ENCODE measurements around the gene EEFSEC. TPM values are rescaled to one million over a fixed set of nuclear protein-coding genes. Genes with fewer than 3 reads are reported as not detected.

EEFSEC gene
- total RNA-seq, 1 experiment from 2014 or later, result 9.6 TPM

GRCh38 chr3:128422762-128423524 lies 269.7 kb downstream of the EEFSEC start:
- Histone ChIP-seq H3K4me3 (ENCODE audit: low read length) (no peak overlapping the region), H3K4me2 (ENCODE audit: low read length) (no peak overlapping the region), H3K27ac (ENCODE audit: low read length) (no peak overlapping the region), H3K9me3 (ENCODE audit: low read length) (no peaks in the 10 kb centered on the region), H3K4me1 (ENCODE audit: insufficient read depth, low read length) (peaks cover 20% of the 10 kb centered on the region; the same call in 1 of the 2 replicates), H3K9ac (ENCODE audit: low read length) (no peak overlapping the region), H3K9me2 (replicated peaks; ENCODE audit: low read length) (no peaks in the 10 kb centered on the region), H3K27me3 (ENCODE audit: low read length) (no peaks in the 10 kb centered on the region), H3K36me3 (ENCODE audit: low read depth, low read length) (no peaks in the 10 kb centered on the region), H3F3A (ENCODE audit: low read length, unreplicated experiment) (no peaks in the 10 kb centered on the region), H2AFZ (ENCODE audit: low read length) (no peak overlapping the region), H3K79me2 (ENCODE audit: low read length) (no peaks in the 10 kb centered on the region), H4K20me1 (ENCODE audit: low read length) (no peaks in the 10 kb centered on the region)
- ChIA-PET CTCF (no interaction called here), POLR2A (ENCODE audit: unreplicated experiment) (no interaction called here)
- intact Hi-C loops (cut with micrococcal nuclease), result loop anchor here (10.0 kb wide), 1 partner anchor 118 kb away; no protein-coding TSS in a partner anchor
- BruUV-seq (replicated peaks), result no TSS peak
- TF ChIP-seq EZH2 (IDR thresholded peaks at IDR 0.05; ENCODE audit: low read length, unreplicated experiment), result no peak
- TF ChIP-seq, protein P1, sequence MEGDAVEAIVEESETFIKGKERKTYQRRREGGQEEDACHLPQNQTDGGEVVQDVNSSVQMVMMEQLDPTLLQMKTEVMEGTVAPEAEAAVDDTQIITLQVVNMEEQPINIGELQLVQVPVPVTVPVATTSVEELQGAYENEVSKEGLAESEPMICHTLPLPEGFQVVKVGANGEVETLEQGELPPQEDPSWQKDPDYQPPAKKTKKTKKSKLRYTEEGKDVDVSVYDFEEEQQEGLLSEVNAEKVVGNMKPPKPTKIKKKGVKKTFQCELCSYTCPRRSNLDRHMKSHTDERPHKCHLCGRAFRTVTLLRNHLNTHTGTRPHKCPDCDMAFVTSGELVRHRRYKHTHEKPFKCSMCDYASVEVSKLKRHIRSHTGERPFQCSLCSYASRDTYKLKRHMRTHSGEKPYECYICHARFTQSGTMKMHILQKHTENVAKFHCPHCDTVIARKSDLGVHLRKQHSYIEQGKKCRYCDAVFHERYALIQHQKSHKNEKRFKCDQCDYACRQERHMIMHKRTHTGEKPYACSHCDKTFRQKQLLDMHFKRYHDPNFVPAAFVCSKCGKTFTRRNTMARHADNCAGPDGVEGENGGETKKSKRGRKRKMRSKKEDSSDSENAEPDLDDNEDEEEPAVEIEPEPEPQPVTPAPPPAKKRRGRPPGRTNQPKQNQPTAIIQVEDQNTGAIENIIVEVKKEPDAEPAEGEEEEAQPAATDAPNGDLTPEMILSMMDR (conservative IDR thresholded peaks at IDR 0.05; ENCODE audit: low read depth, low read length), result no peak
- no peak for TF ChIP-seq EZH2phosphoT487 (IDR thresholded peaks at IDR 0.05; ENCODE audit: borderline replicate concordance, low read length)
- DNase-seq, result no peak
- ATAC-seq, result no peak

- Histone ChIP-seq H3K9me3 (ENCODE audit: low read length) (no peaks in the 10 kb centered on the region), H3K36me3 (ENCODE audit: low read depth, low read length) (no peaks in the 10 kb centered on the region), H3K9me2 (replicated peaks; ENCODE audit: low read length) (no peaks in the 10 kb centered on the region), H4K20me1 (ENCODE audit: low read length) (no peaks in the 10 kb centered on the region), H3K4me3 (ENCODE audit: low read length) (no peak overlapping the region), H3K27me3 (ENCODE audit: low read length) (no peaks in the 10 kb centered on the region), H3K79me2 (ENCODE audit: low read length) (no peaks in the 10 kb centered on the region), H3K4me2 (ENCODE audit: low read length) (no peak overlapping the region), H3K9ac (ENCODE audit: low read length) (no peak overlapping the region), H3F3A (ENCODE audit: low read length, unreplicated experiment) (no peaks in the 10 kb centered on the region), H2AFZ (ENCODE audit: low read length) (no peak overlapping the region), H3K4me1 (ENCODE audit: insufficient read depth, low read length) (peaks cover 20% of the 10 kb centered on the region; the same call in 1 of the 2 replicates), H3K27ac (ENCODE audit: low read length) (no peak overlapping the region)
- TF ChIP-seq EZH2phosphoT487 (IDR thresholded peaks at IDR 0.05; ENCODE audit: borderline replicate concordance, low read length) (no peak), EZH2 (IDR thresholded peaks at IDR 0.05; ENCODE audit: low read length, unreplicated experiment) (no peak)
- TF ChIP-seq, protein P1 (conservative IDR thresholded peaks at IDR 0.05; ENCODE audit: low read depth, low read length), result no peak
- POLR2A ChIA-PET (ENCODE audit: unreplicated experiment), result no interaction called here
- BruUV-seq (replicated peaks), result no TSS peak
- intact Hi-C loops (cut with micrococcal nuclease), result loop anchor here (10.0 kb wide), 1 partner anchor 119 kb away; no protein-coding TSS in a partner anchor
- DNase-seq (no peak), ATAC-seq (no peak)
- CTCF ChIA-PET, result no interaction called here
These were observed 270.4 kb downstream of the EEFSEC start for GRCh38 chr3:128423525-128424147.

Data from PC-3 (cell line).